ENCODE results near the gene PLA2G2F.

The PLA2G2F gene

DNA sequence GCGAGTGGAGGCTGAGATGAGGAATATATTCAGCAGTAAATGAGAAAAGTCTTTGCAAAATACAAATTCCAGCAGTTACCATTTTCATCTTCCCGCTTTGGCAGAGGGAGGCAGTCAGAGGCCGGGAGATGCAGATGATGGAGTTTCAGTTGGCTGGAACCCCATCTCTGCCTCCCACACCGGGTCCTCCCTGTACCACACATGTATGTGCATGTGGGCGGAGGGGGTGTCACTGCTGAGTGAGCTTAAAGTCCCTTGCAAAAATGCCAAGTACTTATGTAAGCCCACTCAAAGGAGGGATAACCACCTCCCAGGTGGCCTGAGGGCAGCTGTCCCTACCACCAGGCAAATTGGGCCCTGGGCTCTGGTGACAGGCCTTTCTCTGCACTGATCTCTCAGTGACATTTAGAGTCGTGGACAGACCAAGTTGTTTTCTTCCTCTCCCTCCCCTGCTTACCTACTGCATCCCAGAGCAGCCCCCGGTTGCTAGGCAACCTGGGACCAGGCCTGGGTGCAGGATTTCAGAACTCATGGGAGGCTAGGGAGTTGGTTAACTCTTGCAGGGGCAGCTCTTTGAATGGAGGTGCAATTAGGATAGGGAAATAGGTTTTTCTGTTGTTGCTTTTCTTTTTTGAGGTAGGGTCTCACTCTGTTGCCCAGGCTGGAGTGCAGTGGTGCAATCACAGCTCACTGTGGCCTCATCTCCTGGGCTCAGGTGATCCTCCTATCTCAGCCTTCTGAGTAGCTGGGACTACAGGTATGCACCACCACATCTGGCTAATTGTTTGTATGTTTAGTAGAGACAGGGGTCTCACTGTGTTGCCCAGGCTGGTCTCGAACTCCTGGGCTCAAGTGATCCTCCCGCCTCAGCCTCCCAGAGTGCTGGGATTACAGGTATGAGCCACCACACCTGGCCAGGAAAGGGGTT, 29.7 kb downstream of the PLA2G2F start:
- no peak for DNase-seq (ENCODE audit: low read depth)

DNA sequence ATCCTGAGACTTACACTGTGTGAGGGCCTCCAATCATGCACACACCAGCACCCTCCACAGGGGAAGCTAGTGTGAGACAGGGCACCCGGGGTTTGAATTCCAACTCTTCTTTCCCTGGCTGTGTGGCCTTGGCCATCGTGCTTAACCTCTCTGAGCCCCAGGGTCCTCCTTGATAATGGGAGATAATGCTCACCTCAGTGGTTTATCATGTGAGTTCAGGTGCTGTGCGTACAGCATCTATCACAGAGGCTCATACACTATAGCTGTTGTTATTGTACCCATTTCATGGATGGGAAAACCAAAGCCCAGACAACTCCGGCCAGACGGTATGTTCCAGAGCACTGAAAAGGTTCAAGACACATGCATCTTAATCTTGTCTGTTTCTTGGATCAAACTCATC, 30.8 kb downstream of the PLA2G2F start:
- no peak for DNase-seq (ENCODE audit: low read depth)

GRCh38 chr1:20172033-20172590, 33.0 kb downstream of the PLA2G2F start:
- DNase-seq (ENCODE audit: low read depth) = no peak

GRCh38 chr1:20174937-20175666, 36.0 kb downstream of the PLA2G2F start:
- no peak for DNase-seq (ENCODE audit: low read depth)

DNA sequence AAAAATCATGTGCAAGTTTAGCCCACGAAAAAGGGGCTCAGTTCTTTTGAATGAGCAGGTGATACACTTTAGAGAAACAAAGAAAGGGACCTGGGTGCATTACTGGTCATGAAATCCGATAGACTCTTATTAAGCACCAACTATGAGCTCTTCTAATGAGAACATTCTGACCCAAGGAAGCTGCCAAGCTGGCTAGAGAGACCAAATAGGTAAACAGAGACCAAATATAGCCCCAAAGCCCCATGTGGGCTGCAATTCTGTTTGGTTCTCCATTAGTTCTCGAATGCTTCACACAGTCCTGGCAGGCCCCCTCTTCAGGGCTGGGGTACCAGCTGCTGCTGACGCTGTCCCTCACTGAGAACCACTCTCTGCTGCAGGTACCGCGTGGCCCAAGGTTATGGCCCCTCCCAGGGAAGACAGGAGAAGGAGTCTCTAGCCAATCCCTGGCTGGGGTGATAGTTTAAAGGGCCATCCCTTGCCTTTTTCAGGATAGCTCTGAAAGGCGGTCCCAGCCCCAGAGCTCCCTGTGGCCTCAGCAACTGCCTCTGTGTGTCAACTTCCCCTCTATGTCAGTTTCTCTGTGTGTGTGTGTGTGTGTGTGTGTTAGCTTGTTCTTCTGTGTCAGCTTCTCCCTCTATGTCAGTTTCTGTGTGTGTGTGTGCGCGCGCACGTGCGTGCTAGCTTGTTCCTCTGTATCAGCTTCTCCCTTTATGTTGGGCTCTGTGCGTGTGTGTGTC, 39.7 kb downstream of the PLA2G2F start:
- no peak for DNase-seq (ENCODE audit: low read depth)

DNA sequence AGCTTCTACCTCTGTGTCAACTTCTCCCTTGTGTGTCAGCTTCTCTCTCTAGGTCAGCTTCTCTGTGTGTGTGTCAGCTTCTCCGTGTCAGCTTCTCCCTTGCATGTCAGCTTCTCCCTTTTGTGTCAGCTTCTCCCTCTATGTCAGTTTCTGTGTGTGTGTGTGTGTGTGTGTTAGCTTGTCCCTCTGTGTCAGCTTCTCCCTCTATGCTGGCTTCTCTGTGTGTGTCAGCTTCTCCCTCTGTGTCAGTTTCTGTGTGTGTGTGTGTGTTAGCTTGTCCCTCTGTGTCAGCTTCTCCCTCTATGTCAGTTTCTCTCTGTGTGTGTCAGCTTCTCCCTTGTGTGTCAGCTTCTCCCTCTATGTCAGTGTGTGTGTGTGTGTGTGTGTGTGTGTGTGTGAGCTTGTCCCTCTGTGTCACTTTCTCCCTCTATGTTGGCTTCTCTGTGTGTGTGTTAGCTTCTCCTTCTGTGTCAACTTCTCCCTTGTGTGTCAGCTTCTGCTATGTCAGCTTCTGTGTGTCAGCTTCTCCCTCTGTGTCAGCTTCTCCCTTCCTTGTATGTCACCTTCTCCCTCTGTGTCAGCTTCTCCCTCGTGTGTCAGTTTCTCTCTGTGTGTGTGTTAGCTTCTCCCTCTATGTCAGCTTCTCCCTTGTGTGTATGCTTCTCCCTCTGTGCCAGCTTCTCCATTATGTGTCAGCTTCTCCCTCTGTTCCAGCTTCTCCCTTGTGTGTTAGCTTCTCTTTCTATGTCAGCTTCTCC, 40.4 kb downstream of the PLA2G2F start:
- no peak for DNase-seq (ENCODE audit: low read depth)

GRCh38 chr1:20180129-20180843, 41.2 kb downstream of the PLA2G2F start:
- DNase-seq (ENCODE audit: low read depth) = no peak

DNA sequence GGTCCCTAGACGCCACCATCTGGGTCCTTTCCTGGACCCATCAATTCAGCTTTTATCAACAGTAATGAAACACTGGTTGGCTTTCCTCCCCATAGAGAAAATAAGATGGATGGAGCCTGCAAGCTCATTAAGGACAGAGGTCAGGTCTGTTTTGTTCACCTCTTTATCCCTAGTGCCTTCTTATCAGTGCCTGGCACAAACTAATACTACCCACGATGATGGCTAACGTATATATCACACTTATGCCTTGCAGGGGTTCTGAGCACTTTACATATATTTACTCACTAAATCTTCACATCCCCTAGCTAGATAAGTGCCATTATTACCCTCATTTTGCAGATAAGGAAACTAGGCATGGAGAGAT, 41.7 kb downstream of the PLA2G2F start:
- DNase-seq (ENCODE audit: low read depth) = no peak

DNA sequence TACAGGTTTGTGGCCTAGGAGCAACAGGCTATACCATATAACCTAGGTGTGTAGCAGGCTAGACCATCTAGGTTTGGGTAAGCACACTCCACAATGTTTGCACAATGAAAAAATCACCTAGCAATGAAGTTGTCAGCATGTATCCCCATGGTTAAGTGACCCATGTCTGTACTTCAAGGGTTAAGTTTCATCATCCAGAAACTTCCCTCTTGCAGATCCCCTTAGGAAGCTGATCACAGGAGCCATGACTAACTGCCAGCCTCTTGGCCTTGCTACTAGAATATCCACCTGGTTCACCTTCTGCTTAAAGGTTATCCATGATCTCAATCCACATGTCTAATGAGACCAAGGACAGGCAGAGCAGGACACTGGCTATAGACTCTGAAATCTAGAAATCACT, 43.3 kb downstream of the PLA2G2F start:
- DNase-seq (ENCODE audit: low read depth) = no peak

DNA sequence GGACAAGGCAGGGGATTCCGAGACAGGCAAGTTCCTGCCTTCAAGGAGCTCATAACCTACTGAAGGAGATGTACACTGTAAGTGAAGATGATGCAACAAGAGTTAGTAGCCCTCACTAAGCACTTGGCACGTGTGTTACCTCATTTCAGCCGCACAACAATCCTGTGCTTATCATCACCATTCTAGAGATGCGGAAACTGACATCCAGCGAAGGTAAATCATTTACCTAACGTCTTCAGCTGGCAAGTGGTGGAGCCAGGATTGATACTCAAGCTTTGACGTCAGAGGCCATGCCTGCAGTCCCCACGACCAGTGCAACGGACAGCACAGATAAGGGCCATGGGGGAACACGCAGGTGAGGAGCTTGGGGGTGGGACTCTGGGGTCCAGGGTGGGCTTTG, 43.9 kb downstream of the PLA2G2F start:
- no peak for DNase-seq (ENCODE audit: low read depth)

DNA sequence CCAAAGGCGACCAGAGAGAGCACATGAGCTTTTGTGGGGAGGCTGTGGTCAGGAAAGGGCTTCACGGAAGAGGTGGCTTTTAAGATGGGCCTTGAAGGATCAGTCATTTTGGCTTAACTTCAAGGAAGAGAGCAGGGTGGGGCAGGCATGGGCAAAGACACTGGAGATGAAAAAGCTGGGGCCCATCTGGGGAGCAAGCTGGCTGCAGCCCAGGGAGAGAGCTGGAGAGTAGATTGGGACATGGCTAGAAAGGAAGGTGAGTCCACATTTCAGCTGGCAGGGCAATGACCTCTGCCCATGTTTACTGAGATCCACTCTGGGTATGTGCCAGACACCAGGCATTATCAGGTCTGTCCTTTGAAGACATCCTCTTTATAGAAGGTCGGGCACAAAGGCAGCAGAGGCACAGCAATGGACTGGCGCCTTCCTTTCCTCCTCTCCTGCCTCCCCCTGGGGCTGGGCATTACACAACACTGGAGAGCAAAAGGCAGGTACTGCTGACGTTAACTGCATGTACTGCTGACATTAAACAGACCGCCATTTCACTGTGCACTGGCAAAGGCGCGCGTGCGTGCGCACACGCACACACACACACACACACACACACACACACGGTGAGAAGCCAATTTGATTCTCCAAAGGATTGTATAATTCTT, 44.6 kb downstream of the PLA2G2F start:
- DNase-seq (ENCODE audit: low read depth) = no peak

DNA sequence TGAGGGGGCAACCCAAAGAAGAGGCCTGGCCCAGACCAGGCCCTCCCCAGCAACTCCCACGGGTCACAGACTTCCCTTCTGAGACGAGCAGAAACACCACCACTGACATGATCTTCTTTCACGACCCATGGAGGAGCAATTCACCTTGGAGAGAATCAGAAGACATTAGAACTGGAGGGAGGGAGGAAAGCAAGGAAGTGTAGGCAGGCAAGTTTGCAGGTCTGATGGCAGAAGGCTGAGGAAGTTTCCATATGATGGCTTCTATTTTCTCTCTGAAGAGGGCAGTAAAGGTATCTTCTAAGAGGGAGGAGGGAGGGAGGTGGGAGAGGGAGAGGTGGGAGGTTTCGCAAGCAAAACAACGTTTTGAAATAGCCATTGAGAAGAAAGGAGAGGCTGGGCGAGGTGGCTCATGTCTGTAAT, 45.4 kb downstream of the PLA2G2F start:
- no peak for DNase-seq (ENCODE audit: low read depth)

- DNase-seq (ENCODE audit: low read depth) = no peak
These were observed 46.1 kb downstream of the PLA2G2F start for GRCh38 chr1:20184997-20185833.

DNA sequence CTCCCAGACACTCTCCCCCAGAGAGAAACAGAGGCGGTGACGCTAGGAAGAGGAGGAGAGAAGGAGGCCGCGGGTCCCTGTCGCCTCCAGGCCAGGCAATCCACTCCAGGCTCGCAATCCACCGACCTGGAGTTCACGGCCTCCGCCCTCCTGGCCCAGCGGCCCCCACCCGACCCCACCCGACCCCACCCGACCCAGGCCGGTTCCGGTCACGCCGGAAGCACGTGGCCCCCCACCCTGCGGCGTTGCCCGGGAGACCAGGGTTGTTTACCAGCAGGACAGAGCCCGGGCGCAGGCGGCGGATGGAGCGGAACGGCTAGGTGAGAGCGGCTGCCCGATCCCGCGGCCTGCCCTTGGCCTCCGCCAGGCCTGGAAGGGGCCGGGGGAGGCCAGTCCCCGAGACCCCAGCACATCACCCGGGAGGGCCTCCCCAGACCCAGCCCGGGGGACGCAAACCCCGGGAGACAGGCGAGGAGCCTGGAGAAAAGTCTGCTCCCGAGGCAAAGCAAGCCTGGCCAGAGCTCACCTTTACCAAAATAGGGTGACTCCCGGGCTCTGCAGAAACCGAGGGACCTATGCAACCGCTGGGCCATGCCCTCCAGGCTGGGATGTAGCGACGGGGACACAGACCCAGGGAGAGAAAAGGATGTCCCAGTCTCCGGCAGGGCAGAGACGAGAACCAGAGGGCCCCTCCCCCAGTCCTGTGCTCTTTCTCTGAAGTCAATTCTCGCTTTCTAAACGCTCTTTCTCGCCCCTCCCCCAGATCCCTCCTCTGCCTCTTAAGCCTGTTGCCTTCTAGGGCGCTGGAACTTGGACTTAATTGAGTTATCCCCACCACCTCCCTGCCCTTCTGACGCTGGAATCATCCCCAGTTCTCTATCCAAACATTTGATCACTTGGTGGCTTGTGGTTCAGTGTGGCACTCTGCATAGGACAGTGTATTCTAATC, 47.0 kb downstream of the PLA2G2F start, which contains the start of the genes PLA2G2C and UBXN10:
Gene PLA2G2C, minus strand, starts transcription at position 685 of the 949 bp plus-strand sequence. CDS start 9,155 bp downstream, outside the sequence.
Gene UBXN10, plus strand, starts transcription at position 263 of the 949 bp plus-strand sequence. CDS start 4,466 bp downstream, outside the sequence.
- DNase-seq (ENCODE audit: low read depth) = no peak

DNA sequence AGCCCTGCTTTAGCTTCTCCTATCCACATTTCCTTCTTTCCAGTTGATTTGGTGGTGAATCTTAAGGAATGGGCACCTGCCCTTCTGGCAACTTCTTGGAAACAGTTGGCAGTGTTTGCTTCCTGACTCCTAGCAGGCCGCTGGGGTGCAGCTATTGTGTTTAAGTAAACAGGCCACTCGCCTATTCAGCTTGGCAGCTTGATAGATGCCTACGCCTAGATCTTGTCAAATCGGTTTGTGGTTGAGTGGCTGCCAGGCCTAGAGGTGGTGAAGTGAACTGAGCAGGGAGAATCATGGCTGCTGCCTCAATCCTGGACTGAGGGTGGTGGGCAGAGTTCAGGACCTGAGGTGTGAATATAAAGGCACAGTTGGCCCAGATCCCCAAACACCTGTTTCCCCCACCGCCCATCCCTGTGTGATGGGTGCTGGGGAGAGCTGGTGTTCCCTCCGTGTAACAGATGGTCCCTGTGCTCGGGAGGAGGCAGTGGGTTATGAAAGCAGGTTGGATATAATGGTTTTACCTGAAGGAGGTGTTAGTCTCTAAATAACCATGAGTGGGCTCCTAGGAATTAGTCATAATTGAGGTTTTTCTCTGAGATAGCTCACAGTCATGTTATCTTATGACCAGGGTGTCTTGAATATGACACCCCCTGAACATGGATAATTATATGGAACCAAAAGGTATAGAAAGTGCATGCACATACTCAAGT, 48.1 kb downstream of the PLA2G2F start:
- DNase-seq (ENCODE audit: low read depth) = no peak

DNA sequence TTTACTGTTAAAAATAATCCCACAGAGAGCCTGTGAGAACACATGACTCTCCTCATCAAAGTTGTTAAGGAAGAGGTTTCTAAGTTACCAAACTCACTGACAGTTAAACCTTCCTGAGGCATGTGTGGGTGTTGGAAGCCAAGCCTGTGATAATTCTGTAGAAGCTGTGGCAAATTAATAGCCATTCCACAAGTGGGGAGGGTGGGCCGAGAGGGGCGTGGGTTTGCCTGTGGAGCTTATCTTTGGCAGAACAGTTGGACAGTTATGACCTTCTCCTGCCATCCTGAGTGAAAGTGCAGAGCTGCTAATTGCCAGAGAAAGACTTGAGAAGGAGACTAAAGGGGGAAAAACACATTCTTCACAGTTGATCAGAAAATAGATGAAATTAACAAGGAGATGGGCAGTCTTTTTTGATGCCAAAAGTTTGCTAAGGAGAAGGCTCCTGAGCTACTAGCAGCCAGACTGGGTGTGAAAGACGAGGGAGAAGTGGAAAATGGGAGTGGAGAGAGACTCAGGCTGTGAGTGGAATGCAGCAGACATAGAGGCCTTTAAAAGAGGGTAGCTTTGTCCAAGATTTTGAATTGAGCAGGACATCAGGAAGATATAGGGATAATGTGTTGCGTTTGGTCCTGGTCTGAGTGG, 48.8 kb downstream of the PLA2G2F start:
- DNase-seq (ENCODE audit: low read depth) = no peak

DNA sequence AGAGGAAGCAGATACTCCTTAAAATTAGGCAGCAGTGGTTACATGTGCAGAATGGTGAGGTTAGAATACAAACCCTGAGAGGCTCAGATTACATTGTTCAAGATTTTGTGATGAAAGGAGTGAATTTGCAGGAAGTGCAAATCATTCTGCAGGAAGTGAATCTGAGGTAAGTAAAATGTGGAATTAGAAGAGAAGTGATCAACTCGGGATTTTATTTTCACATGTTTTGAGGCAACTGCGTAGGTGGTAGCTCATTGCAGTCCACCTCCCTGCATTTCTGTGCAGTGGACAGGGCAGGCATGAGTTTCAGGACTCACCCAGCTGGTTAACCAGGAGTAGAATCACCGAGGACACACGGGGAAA, 49.3 kb downstream of the PLA2G2F start:
- no peak for DNase-seq (ENCODE audit: low read depth)

Data from GM04503 (cell line).